UCSD-AML1 (cell line): ENCODE results near the gene LZTFL1.

Source experiments
- DNase-seq: peaks from one replicate; lab custom pipeline; 2025; ENCODE audit not compliant: unreplicated experiment; lab: John Stamatoyannopoulos, UW

LZTFL1 gene

DNA sequence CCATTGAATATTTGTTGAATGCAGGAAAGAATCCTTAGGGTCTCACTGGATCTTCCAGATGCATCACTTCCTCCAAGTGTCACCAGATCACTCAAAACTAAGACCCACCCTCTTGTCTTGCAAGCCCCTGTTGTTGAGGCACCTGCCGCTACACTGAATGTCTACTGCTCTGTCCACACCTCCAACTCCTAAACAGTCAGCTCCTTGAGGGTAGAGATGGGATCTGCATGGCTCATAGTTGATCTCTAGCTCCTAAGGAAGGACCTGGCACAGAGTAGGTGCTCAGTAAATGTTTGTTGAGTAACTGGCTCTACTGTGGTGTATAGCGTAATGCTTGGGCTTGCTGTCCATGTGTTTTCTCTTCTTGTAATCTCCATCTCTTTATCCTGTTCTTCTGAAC lies 54.4 kb downstream of the LZTFL1 start:
- DNase-seq = no peak

DNA sequence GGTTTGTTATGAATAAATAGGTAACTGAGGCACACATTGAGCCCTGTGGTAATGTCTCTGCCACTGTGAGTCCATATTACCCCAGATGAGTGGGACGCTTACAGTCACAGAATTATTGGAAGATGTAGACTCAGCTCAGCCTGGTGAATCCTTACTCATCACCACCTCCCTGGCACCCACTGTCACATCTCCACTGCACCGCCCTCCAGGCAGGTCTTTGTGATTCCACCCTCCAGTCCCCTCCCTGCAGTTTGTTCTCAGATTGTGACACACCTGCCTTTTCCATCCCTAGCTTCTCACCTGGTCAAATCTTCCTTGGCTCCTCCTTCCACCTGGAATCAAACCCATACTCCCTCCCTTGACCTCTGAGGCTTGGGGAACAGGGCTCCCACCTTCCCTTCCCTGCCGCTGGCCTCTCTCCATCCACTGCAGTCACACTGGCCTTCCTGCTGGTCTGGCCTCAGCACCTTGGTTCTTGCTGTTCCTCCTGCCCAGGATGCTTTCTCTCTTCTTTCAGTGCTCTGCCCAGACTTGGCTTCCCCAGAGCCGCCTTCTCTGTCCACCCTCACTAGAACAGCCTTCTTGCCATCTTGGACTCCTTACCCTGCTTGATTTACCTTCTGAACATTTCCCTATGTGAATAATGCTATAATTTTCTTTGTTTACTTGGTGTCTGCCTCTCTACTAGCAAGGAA lies 55.0 kb downstream of the LZTFL1 start:
- DNase-seq = no peak

DNA sequence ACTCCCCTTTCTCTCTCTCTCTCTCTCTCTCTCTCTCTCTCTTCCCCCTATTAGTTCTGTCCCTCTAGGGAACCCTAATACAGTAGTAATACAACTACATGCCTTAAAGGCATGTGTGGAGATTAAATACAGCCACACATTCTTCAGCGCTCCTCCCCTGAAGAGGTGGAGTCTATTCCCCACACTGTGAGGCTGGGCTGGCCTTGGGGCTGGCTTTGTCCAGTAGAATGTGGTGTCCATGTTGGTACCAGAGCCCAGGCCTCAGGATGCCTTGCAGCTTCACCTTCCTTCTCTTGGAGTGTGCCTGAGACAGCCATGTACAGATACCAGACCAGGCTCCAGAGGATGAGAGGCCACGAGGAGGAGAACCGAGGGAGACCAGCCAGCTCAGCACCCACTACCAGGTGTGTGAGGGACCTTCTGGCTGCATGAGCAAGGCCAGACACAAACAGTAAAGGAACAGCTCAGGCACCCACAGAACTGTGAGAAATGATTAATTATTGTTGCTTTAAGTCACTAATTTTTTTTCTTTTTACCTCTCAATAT lies 56.2 kb downstream of the LZTFL1 start:
- no peak for DNase-seq

DNA sequence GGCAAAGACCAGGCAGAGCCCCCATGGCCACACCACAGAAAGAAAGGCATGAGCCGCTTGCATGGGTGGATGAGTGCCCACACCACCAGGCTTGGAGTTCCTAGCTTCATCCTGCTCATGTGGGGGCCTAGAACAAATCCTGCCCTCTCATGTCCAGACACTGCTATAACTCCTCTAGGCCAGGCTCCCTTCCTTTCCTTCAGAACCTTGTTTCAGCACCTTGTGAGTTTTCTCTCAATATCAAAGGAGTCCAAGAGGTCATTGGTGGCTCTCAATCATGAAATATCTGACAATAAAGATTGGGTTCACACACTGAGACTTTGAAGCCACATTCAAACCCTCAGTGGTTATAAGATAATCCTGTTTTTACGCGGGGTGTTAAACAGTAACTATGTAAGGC lies 58.3 kb downstream of the LZTFL1 start:
- DNase-seq = no peak

DNA sequence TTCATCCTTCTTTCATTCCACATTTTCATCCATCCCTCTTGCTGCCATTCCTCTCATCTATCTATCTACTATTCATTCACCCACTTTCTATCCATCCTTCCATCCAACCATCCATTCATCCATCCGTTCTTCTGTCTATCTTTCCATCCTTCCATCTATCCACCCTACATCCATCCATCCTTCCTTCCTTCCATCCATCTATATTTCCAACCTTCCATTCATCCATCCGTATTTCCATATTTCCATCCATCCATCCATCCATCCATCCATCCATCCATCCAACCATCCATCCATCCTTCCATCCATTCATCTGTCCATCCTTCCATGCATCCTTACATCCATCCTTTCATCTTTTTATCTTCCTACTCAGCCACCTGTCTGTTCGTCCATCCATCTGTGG lies 59.5 kb downstream of the LZTFL1 start:
- no peak for DNase-seq

DNA sequence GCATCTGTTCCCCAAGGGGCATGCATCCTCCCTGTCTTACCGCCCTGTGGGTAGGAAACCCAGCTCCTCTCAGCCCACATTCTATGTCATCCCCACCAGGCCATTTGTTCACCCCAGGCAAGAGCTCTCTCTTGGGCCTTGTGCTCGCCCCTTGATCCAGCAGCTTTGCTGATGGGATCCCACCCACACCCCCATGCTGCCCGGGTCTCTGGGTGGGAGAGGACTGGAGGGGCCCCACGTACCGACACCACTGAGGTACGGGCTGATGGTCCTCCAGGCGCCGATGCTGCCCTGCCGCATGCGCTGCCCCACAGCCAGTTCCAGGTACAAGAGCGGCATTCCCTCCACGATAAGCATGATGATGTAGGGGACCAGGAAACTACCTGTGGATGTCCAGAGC lies 60.1 kb downstream of the LZTFL1 start:
- no peak for DNase-seq

DNA sequence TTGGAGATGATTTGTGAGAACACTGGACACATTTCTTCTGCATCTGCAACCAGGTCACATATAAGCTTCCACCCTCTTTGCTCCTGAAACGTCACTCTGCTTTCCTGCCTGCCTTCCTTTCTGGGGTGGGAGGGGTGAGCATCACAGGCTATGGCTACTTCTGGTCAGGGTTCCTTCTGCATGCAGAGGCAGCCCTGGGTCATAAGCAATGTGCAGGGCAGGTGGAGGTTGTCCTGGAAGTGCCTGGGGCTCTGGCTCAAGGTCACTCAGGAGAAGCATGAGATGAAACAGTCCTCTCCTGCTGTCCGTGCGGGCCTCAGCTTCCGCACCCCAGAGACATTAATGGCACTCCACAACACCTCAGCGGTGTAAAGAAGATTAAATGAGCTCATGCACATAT lies 60.6 kb downstream of the LZTFL1 start:
- DNase-seq = no peak

DNA sequence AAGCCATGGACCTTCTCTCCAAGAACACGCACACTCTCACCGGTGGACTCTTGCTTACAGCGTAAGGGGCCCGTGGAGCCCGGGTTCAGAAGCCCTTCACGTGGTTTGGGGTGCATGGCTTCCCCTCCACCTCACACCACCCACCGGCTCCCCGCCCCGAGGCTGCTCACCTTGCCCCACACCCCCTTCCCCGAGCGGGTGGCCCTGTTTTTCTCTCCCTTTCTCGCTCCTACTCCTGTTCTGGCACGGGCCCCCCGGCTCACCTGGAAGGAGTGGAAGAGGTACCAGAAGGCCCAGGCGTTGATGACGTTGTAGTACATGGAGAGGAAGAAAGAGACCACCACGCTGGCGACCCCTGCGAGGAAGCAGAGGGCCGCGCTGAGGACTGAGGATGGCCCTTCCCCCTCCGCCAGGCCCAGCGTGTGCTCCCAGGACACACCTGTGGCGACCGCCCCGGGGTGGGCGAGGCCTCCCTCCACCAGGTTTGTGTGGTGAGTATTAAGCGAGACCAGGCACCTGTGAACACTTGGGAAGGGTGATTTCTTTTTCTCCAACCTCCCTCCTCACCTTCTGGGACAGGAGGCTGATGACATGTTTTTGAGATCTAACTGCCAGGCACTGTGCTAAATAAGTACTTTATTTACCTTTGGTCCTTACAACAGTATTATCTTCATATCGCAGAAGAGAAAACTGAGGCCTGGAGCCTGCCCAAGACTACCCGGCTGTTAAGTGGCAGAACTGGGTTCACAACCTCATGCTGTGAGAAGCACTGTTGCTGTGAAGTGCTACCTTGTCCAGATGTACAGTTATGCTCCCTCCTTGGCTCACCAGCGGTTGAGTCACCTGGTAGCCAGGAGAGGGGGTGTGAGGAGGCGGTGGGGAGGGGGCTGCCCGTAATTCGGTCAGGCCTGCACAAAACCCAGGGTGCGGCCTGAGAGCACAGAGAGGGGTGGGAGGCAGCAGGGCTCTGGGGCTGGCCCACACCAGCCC lies 61.9 kb downstream of the LZTFL1 start:
- no peak for DNase-seq

DNA sequence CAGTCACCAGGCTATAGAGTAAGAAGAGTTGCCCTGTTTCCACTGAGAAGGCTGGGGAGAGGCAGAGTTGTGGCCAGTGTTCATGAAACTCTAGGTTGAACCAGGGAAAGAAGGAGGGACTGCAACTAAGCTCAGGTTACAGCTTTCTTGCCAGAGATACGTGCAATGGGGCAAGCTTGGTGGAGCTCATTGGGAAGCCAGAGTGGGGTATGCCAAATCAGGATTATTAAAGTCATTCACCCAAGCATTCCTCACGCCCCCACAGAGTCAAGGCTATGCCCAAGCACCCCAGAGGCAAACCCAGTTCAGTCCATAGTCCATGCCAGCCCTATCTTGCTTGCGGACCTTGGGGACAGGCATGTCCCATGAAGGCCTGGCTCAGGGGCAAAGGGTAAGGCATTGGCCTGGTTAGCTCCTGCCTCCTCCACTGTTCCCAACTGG lies 63.1 kb downstream of the LZTFL1 start:
- no peak for DNase-seq

DNA sequence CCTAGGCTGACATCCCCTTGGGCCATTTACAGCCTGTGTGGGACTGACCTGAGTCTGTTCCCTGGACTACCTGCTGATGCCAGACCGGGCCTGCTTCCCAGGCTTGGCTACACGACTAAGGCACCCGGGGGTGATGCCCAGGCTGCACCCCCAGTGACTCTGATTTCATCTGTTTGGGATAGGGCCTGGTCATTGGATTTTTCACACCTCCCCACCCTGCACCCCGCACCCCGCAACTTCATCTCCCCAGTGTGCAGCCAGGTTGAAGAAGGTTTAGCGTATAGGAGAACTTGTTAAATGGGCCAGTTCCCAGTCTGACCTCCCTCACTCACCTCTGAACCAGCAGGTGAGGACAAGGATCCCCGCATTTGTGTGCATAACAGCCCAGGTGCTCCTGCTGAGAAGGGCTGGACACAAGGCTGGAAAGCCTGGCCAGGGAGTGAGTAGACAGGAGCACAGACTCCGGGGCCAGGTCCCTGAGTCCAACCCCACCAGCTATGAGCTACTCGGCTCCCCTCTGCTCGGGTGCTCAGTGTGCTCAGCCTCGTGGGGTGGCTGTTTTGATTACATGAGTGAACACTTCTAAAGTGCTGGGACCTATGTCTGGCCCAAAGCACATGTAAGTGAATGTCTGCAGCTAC lies 64.1 kb downstream of the LZTFL1 start:
- DNase-seq = no peak

DNA sequence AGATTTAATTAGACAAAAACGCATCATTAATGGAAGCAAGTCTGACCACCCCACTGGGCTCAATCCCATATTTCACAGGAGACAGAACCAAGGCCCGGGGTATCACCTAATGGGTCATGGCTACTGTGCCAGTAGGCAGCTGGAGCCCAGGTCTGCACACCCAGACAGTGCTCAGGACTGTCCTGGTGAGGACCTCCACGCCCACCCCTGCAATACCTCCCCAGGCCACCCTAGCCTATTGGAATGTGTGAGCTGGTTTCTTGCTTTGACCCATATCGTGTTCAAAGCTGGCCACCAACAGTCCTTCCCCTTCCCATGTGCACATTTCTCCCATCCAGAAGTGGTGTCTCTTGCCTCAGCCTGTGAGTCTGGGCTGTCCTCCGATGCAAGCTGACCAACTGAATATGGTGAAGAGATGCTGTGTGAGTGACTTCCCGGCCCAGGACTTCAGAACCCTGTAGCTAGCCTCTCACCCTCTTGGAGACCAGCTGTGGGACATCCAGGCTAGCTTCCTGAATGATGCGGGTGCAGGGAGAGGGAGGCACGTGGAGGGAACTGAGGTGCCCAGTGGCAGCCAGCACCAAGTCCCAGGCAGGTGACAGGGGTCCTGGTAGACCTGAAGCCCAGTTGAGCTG lies 64.7 kb downstream of the LZTFL1 start:
- no peak for DNase-seq

DNA sequence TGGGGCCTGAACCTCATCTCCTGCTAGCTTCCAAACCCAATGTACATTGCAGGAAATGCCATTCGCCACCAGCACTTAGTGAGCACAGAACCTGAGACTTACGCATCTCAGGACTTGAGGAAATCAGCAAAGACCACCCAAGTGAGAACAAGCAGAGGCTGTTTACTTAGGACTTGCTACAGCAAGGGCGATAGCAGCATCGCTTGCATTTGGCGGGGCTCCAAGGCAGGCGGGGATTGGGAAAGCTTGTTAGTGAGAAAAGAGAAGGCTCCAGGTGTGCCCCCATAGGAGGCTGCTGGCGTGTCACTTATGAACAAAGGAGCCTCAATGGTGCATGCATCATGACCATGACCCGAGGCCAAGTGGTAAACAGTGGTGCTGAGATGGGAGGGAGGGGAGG lies 65.3 kb downstream of the LZTFL1 start:
- DNase-seq = no peak

DNA sequence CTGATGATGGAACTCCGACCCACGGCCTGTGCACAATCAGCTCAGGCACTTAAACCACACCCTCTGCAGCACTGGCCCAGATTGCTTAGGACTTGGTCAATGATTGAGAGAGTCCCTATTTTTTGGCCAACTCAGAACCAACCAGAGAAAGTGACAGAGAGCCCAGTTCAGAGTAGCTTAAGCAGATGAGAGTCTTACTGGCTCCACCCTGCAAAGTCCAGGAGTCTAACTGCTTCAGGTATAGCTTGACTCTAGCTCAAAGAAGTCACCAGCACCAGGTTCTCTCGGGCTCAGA lies 65.7 kb downstream of the LZTFL1 start:
- no peak for DNase-seq

DNA sequence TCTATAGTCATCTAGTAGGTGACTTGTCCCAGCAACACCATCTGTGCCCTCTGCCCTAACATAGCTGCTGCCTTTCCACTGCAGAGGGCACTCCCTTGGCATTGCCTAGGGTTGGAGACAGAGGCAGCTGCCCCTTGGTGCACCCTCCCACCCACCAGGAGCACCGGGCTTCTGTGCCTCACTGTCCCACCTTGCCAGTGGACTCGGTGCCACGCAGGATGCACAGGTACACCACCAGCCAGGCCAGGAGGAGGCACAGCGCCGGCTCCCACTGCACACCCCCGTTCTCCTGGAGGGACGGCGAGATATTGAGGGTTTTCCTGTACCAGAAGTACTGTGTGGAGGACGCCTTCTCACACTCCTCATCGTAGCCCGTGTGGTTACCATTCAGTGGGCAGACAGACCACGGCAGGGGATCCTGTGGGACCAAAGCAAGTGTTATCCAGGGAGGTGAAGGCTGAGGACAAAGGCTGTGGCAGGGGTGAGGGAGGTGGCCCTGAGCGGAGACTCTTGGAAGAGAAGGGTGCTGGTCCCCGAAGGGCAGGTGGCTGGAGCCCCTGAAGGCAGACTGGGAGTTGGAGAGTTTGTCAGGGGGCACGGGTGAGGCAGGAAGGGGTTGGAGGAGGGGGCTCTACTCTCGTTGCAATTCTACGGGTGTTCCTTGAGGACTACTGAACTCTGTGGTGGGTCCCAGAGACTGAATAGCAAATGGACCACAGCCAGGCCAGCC lies 66.2 kb downstream of the LZTFL1 start:
- DNase-seq = no peak

DNA sequence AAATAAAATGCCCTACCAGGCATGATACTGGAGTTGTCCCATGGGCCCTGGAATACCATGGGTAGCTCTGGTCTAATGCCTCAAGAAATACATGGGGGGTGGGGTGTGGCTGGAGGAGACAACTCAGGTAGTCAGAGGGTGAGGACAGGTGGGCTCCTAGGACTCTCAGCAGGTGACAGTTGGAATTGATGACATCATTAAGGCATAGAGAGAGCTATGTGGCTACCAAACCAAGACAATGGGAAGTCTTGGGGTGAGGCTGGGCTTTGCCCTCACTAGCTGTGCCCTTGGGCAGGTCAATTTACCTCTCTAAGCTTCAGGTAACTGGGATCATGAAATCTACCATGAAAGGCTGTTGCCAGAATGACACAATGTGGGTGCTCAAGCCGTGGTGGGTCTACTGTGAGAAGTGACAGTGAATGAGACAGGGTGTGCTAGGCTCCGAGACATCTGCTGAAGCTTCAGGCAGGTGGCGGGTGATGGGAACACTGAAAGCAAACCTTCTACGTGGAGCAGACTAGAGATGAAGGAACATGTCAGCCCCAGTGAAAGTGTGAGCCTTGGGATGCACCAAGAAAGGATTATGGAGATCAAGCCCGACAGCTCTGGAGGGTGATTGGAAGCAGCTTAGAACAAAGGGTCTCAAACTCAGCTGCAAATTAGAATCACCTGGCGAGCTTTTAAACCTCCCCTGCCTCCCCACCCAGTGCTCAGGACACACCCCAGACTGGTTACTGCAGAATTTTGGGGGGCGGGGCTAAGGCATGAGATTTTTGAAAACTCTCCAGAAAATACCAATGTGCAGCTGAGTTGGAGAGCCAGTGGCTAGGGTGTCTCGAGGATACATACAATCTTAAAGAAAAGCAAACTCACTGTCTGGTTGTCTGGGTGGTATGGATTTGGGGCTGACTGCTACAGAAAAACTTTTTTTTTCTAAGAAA lies 67.1 kb downstream of the LZTFL1 start:
- DNase-seq = no peak

DNA sequence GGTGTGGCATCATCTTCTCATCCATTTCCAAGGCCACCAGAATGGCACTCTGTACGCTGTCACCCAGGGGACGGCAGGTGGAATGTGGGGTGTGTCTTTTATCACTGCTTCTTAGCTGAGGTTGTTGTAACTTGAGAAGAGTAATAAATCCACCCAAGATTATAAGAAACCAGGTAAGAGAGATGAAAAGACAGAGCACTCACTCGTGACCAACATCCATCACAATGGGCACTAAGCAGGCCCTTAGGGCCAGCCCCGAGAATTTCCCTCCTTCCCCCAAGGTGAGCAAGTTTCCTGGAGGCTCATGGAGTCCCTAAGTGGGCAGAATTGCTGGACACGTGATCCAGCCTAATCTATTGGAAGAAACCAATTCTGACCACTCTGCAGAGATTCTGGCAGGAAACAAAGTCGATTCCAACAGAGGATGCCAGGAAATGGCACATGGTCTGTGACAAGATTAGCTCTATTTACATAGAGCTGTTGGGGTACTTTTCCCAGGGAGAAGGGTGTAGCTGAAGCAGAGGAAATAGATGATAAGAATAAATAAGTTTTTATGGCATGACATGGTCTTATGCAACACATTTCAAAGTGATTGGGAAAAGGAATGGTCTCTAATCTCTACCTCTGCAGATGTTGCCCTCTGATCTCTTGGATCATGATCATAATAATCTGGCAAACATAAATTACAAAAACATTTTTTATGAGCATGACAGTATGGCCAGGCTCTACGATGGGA lies 68.0 kb downstream of the LZTFL1 start:
- no peak for DNase-seq
